ENCODE results near the gene SPRR2B. TPM values are rescaled to one million over a fixed set of nuclear protein-coding genes. Genes with fewer than 3 reads are reported as not detected.
"Not testable (repeated sequence)": the region's sequence is repeated elsewhere in the genome, so short reads cannot be mapped to it uniquely, and the experiment has no call there.

Gene SPRR2B
- total RNA-seq, result not detected

GRCh38 chr1:153071511-153071910 lies at the start of gene SPRR2B:
SPRR2B (minus strand) TSS chr1:153071611; CDS start chr1:153070839, 772 bp downstream.
- Mint-ChIP-seq H3K9me3 (no peaks in the 10 kb centered on the region), H3K27ac (no peak within 1 kb of the TSS), H3K36me3 (no peaks in the 10 kb centered on the region)
- DNase-seq (ENCODE audit: low spot score in 2 of 2) (no peak), ATAC-seq (no peak)

DNA sequence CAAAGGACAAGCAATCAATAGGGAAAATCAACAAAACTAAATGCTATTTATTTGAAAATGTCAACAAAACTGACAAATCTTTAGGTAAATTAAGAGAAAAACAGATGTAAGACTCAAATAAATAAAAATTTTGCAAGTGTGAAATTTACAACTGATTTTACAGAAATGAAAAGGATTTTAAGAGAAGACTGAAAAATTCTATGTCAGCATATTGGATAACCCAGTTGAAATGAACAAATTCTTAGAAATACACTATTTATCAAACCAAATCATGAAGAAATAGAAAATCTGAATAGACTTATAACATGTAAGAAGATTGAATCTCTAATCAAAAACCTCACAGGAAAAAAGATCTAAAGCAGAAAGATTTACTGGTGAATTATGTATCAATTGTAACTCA lies 49.5 kb upstream of the SPRR2B start:
- no peak for ATAC-seq
- Mint-ChIP-seq H3K36me3 (peaks cover 6% of the 10 kb centered on the region in 2 donors), H3K27ac (no peak overlapping the region), H3K9me3 (peaks cover 9 to 13% of the 10 kb centered on the region in 2 donors)
- DNase-seq (ENCODE audit: low spot score in 2 of 2), result no peak

- H3K27ac Mint-ChIP-seq, result no peak overlapping the region
- peaks cover 2 to 6% of the 10 kb centered on the region in 2 donors for H3K9me3 Mint-ChIP-seq
- ATAC-seq, result no peak
- DNase-seq (ENCODE audit: low spot score in 2 of 2), result no peak
- peaks cover 0 to 1% of the 10 kb centered on the region in 2 donors for H3K36me3 Mint-ChIP-seq
These were observed 48.1 kb upstream of the SPRR2B start for GRCh38 chr1:153119491-153119971.

- not testable (repeated sequence) for H3K36me3 Mint-ChIP-seq; H3K9me3 Mint-ChIP-seq; DNase-seq (ENCODE audit: low spot score in 2 of 2); H3K27ac Mint-ChIP-seq; ATAC-seq
These were observed 43.9 kb upstream of the SPRR2B start for GRCh38 chr1:153115264-153115663.

DNA sequence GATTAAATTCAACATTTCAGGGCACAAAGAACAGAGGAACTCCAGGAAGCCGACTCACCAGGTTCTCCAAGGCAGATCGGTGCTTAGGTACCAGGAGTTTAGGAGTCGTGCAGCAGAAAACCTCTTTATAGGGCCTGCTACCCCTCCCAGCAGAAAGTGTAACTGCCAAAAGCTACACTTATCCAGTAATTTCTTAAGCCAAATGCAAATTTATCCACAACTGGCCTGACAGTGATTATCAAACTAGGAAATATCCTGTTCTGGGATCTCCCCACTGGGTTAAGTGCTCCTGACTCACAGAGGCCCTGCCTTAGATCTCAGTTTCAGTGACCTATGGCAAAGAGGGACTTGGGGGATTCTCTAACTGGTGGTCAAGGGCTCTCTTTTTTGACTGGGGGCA lies 42.0 kb upstream of the SPRR2B start, which contains the start of gene SPRR2F:
Gene SPRR2F (minus strand): TSS at position 101 of the 400 bp plus-strand sequence. CDS start 783 bp downstream, outside the sequence.
- H3K36me3 Mint-ChIP-seq, result no peaks in the 10 kb centered on the region
- peak within 1 kb of the TSS in 1 of 2 donors; percentile 51 for H3K27ac Mint-ChIP-seq
- no peak for DNase-seq (ENCODE audit: low spot score in 2 of 2)
- no peak for ATAC-seq
- no peaks in the 10 kb centered on the region for H3K9me3 Mint-ChIP-seq

GRCh38 chr1:153112454-153112853 lies 41.0 kb upstream of the SPRR2B start:
- DNase-seq (ENCODE audit: low spot score in 2 of 2); H3K36me3 Mint-ChIP-seq; ATAC-seq; H3K9me3 Mint-ChIP-seq: not testable (repeated sequence)
- peak overlapping the region in 1 of 2 donors; percentile 51 for H3K27ac Mint-ChIP-seq

GRCh38 chr1:153100245-153100644 lies 28.8 kb upstream of the SPRR2B start:
- no peak overlapping the region for H3K27ac Mint-ChIP-seq
- H3K36me3 Mint-ChIP-seq, result no peaks in the 10 kb centered on the region
- DNase-seq (ENCODE audit: low spot score in 2 of 2), result no peak
- H3K9me3 Mint-ChIP-seq, result peaks cover 0 to 8% of the 10 kb centered on the region in 2 donors
- ATAC-seq, result no peak

GRCh38 chr1:153099461-153100045 lies 28.1 kb upstream of the SPRR2B start:
- Mint-ChIP-seq H3K27ac (no peak overlapping the region), H3K36me3 (no peaks in the 10 kb centered on the region), H3K9me3 (peaks cover 0 to 8% of the 10 kb centered on the region in 2 donors)
- no peak for DNase-seq (ENCODE audit: low spot score in 2 of 2)
- no peak for ATAC-seq

GRCh38 chr1:153095764-153096163 lies 24.4 kb upstream of the SPRR2B start:
- Mint-ChIP-seq H3K9me3 (no peaks in the 10 kb centered on the region), H3K27ac (no peak overlapping the region), H3K36me3 (no peaks in the 10 kb centered on the region)
- ATAC-seq, result no peak
- DNase-seq (ENCODE audit: low spot score in 2 of 2), result no peak

DNA sequence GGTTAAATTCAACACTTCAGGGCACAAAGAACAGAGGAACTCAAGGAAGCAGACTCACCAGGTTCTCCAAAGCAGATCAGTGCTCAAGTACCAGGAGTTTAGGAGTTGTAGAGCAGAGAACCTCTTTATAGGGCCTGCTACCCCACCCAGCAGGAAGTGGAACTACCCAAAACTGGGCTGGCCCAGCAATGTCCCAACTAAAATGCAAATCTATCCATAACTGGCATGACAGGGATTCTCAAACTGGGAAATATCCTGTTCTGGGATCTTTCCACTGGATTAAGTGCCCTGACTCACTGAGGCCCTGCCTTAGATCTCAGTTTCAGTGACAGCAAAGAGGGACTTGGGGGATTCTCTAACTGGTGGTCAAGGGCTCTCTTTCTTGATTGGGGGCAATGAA lies 23.0 kb upstream of the SPRR2B start, which contains the start of gene SPRR2E:
Gene SPRR2E (minus strand): TSS at position 101 of the 400 bp plus-strand sequence. CDS start 775 bp downstream, outside the sequence.
- DNase-seq (ENCODE audit: low spot score in 2 of 2), result no peak
- ATAC-seq, result no peak
- Mint-ChIP-seq H3K27ac (no peak within 1 kb of the TSS), H3K36me3 (no peaks in the 10 kb centered on the region), H3K9me3 (no peaks in the 10 kb centered on the region)

DNA sequence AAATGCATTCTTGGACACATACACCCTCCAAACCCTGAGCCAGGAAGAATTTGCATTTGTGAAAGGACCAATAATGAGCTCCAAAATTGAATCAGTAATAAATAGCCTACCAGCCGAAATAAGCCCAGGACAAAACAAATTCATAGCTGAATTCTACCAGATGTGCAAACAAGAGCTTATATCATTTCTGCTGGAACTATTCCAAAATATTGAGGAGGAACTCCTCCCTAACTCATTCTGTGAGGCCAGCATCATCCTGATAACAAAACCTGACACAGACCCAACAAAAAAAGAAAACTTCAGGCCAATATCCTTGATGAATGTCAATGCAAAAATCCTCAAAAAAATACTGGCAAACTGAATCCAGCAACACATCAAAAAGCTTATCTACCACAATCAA lies 16.2 kb upstream of the SPRR2B start:
- H3K9me3 Mint-ChIP-seq, result no peaks in the 10 kb centered on the region
- DNase-seq (ENCODE audit: low spot score in 2 of 2), result no peak
- ATAC-seq, result no peak
- H3K36me3 Mint-ChIP-seq, result no peaks in the 10 kb centered on the region
- no peak overlapping the region for H3K27ac Mint-ChIP-seq

DNA sequence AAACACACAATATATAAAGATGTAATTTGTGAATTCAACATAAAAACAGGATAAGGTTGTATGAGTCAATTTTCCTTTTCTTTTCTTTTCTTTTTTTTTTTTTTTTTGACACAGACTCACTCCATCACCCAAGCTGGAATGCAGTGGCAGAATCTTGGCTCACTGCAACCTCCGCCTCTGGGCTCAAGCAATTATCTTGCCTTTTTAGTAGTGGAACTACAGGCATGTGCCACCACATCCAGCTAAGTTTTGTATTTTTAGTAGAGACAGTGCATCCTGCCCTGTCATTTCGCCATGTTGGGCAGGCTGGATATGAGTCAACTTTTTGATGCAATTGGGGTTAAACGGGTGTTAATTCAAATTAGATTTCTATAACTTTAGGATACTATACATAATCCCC lies 10.3 kb upstream of the SPRR2B start:
- ATAC-seq (no peak), DNase-seq (ENCODE audit: low spot score in 2 of 2) (no peak)
- Mint-ChIP-seq H3K36me3 (peaks cover 0 to 6% of the 10 kb centered on the region in 2 donors), H3K27ac (no peak overlapping the region), H3K9me3 (peaks cover 5 to 6% of the 10 kb centered on the region in 2 donors)

GRCh38 chr1:153072806-153073726 lies 1.7 kb upstream of the SPRR2B start:
- DNase-seq (ENCODE audit: low spot score in 2 of 2) (no peak), ATAC-seq (no peak)
- Mint-ChIP-seq H3K27ac (no peak overlapping the region), H3K36me3 (no peaks in the 10 kb centered on the region), H3K9me3 (no peaks in the 10 kb centered on the region)

DNA sequence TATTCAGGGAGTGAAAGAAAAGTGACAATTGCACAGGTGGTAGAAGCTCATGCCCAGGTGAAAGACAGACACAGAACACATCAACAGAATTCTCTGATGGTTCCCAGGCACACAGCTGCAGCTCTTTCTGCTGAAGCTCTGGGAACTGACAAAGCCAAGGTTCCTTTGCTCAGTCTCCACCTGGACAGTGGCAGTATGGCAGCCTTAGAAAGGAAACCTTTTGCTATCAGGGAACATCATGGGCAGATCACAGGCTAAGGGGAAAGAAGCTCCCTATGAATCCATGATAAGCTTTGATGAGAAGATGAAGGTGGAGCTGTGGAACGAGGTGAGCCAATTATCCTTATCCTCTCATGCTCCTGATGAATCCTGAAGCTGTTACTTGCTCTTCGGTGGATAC lies 1.2 kb downstream of the SPRR2B start:
- no peaks in the 10 kb centered on the region for H3K36me3 Mint-ChIP-seq
- no peak for ATAC-seq
- no peak for DNase-seq (ENCODE audit: low spot score in 2 of 2)
- H3K9me3 Mint-ChIP-seq, result no peaks in the 10 kb centered on the region
- no peak overlapping the region for H3K27ac Mint-ChIP-seq

DNA sequence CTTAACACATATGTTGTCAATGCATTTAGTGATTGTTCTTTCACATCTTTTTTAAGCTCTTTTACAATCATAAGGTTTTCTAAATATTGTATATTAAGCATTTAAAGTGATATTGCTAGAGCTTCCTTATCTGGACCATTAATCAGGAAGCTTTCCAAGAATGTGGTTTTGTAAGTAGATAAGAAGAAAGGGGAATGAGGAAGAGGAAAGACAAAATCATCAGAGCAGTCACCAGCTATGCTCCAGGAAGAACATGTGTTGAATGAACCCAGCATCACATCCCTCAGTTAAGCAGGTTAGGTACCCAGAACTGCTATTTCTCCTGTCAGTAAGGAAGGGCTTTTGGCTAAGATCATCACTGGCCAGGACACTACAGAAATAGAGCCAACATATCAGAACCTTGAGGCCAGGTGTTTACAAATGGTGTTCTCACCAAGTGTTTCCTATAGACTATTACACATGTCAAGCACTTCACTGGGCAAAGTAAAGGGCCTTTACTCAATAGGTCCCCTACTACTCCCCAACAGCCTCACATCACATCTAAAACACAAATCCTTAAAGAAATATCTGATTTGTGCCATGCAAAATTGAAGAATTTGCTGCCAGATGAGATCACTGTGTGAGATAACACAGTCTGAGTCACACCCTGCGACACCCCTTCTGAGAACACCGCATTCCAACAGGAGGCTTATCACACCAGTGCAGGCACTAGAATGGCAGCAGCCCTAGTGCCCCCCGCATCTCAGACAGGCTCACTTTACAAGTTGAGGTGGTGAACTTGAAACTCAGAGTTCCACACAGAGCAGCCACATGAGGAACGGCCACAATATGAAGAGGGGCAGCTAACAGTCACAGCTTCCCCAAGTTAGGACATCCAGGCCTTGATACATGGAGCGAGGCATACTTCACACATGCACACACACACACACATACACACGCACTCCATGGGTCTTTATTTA lies 12.3 kb downstream of the SPRR2B start:
- Mint-ChIP-seq H3K9me3 (no peaks in the 10 kb centered on the region), H3K27ac (no peak overlapping the region), H3K36me3 (no peaks in the 10 kb centered on the region)
- ATAC-seq (no peak), DNase-seq (ENCODE audit: low spot score in 2 of 2) (no peak)

- DNase-seq (ENCODE audit: low spot score in 2 of 2) (no peak), ATAC-seq (no peak)
- Mint-ChIP-seq H3K9me3 (no peaks in the 10 kb centered on the region), H3K36me3 (no peaks in the 10 kb centered on the region), H3K27ac (no peak overlapping the region)
These were observed 13.3 kb downstream of the SPRR2B start for GRCh38 chr1:153058154-153058553.
